ENCODE data around the gene OGFOD2. TPM values are rescaled to one million over a fixed set of nuclear protein-coding genes. Genes with fewer than 3 reads are reported as not detected.

OGFOD2 gene
- polyA plus RNA-seq, 1 experiment, result 10.8 TPM

- no peaks in the 10 kb centered on the region for H3K27me3 ChIP-seq (ENCODE audit: control insufficient read depth, insufficient read depth, low read length)
- TF ChIP-seq, protein P1, sequence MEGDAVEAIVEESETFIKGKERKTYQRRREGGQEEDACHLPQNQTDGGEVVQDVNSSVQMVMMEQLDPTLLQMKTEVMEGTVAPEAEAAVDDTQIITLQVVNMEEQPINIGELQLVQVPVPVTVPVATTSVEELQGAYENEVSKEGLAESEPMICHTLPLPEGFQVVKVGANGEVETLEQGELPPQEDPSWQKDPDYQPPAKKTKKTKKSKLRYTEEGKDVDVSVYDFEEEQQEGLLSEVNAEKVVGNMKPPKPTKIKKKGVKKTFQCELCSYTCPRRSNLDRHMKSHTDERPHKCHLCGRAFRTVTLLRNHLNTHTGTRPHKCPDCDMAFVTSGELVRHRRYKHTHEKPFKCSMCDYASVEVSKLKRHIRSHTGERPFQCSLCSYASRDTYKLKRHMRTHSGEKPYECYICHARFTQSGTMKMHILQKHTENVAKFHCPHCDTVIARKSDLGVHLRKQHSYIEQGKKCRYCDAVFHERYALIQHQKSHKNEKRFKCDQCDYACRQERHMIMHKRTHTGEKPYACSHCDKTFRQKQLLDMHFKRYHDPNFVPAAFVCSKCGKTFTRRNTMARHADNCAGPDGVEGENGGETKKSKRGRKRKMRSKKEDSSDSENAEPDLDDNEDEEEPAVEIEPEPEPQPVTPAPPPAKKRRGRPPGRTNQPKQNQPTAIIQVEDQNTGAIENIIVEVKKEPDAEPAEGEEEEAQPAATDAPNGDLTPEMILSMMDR (IDR thresholded peaks at IDR 0.05; ENCODE audit: insufficient read depth, low read depth, low read length), result no peak
- POLR2A ChIA-PET, result interaction anchor here (1.1 kb wide), 1 partner anchor 255 kb away, joined by 5 read pairs; no protein-coding TSS in a partner anchor
- peaks cover 11% of the 10 kb centered on the region for H3K36me3 ChIP-seq (ENCODE audit: control insufficient read depth, insufficient read depth, low read length)
- CTCF ChIA-PET, result no interaction called here
- H3K4me3 ChIP-seq (ENCODE audit: low read depth, low read length), result no peak overlapping the region
- DNase-seq (ENCODE audit: low read depth), result no peak
These were observed 8.1 kb downstream of the OGFOD2 start for GRCh38 chr12:122982963-122983788.

- POLR2A ChIA-PET, result interaction anchor here (0.8 to 1.1 kb wide), 2 partner anchors 249 to 254 kb away, joined by 4 to 5 read pairs; partner anchors contain the start of genes MPHOSPH9 and MTRFR
- CTCF ChIA-PET, result interaction anchor here (0.7 to 1.0 kb wide), 3 partner anchors 19 to 254 kb away, joined by 3 read pairs; no protein-coding TSS in a partner anchor
- no peak overlapping the region for H3K4me3 ChIP-seq (ENCODE audit: low read depth, low read length)
- H3K27me3 ChIP-seq (ENCODE audit: control insufficient read depth, insufficient read depth, low read length), result no peaks in the 10 kb centered on the region
- DNase-seq (ENCODE audit: low read depth), result no peak
- H3K36me3 ChIP-seq (ENCODE audit: control insufficient read depth, insufficient read depth, low read length), result peaks cover 6% of the 10 kb centered on the region; the same call in 1 of the 2 replicates
- TF ChIP-seq, protein P1 (IDR thresholded peaks at IDR 0.05; ENCODE audit: insufficient read depth, low read depth, low read length), result no peak
These were observed 8.9 kb downstream of the OGFOD2 start for GRCh38 chr12:122983789-122984515.

DNA sequence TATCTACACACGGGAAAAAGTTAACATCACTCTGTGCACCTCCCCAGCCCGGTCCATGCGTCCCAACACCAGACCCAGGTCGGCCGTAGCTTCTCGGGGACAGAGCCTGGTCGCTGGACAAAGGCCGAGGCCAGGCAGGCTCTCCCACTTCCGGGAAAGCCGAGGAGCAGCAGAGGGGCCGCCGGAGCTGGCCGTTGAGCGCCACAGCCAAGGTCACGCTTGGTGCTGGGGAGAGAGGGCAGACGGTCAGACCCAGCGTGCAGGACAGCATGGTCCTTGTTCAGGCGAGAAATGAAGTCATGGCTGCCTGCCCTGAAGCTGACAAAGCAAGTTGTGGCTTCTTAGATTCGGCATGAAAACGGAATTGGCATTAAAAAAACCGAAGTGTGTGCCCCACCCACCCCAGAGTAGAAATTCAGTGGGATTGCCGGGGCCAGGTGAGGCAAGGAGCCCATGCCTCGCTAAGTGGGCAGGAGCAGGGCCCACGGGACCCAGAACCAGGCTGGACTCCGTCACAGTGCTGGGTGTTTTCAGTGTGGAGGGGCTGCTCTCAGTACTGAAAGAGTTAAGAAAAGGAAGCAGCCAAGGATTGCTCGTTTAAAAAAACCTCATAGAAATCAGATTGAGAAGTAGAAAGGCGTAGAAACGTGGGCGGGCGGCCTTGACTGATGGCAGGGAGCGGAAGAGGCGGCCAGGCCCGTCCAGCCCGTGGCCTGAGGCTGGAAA is 9.7 kb downstream of the OGFOD2 start:
- POLR2A ChIA-PET, result interaction anchor here (0.8 kb wide), 1 partner anchor 248 kb away, joined by 4 read pairs; the partner anchor contains the start of genes MPHOSPH9 and MTRFR
- peaks cover 6% of the 10 kb centered on the region; the same call in 1 of the 2 replicates for H3K36me3 ChIP-seq (ENCODE audit: control insufficient read depth, insufficient read depth, low read length)
- H3K4me3 ChIP-seq (ENCODE audit: low read depth, low read length), result no peak overlapping the region
- CTCF ChIA-PET, result interaction anchor here (0.7 to 1.1 kb wide), 4 partner anchors 20 to 253 kb away, joined by 3 read pairs; no protein-coding TSS in a partner anchor
- DNase-seq (ENCODE audit: low read depth), result no peak
- no peaks in the 10 kb centered on the region for H3K27me3 ChIP-seq (ENCODE audit: control insufficient read depth, insufficient read depth, low read length)
- TF ChIP-seq, protein P1 (IDR thresholded peaks at IDR 0.05; ENCODE audit: insufficient read depth, low read depth, low read length), result no peak

DNA sequence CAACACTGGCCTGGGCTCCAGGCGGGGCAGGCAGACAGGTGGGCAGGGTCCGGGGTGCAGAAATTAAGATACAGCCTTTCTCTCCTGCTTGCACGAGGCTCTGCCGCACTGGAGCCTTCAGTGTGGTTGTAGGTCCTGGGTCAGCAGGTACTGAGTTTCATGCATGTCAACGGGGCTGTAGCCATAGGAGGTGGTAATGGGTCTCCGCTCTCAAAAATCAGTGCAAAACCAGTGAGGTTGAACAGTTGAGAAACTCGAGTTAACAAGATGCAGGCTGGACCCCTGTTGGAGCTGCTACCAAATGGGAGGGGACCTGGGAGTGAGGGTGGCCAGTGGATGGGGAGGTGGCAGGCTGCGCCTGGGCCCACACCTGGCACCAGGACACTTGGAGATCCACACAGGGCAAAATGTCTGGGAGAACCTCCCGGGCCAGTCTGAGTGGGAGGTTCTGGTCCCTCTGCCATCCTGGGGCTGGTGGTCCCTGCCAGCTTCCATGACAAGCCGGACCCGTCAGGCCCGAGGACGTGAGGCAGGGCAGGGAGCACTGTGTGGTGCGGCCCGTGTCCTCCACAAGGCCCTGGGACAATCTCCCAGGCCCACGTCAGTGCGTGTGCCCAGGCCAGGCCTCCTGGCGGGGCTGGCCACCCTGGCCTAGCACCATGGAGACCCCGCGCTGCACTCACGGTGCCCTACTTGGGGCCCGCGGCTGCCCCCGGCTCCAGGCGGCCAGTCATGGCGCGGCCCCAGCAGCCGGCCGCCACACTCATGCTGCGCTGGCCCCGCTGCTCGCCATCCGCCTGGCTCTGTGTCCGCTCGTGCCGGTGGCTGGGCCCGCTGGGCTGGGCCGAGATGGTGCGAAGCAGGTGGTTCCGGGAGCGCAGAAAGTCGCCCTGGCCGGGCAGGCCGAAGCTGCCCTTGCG is 10.6 kb downstream of the OGFOD2 start:
- TF ChIP-seq, protein P1 (IDR thresholded peaks at IDR 0.05; ENCODE audit: insufficient read depth, low read depth, low read length), result no peak
- CTCF ChIA-PET, result interaction anchor here (1.1 kb wide), 1 partner anchor 252 kb away, joined by 3 read pairs; no protein-coding TSS in a partner anchor
- H3K4me3 ChIP-seq (ENCODE audit: low read depth, low read length), result no peak overlapping the region
- no peaks in the 10 kb centered on the region for H3K27me3 ChIP-seq (ENCODE audit: control insufficient read depth, insufficient read depth, low read length)
- no peak for DNase-seq (ENCODE audit: low read depth)
- peaks cover 6% of the 10 kb centered on the region; the same call in 1 of the 2 replicates for H3K36me3 ChIP-seq (ENCODE audit: control insufficient read depth, insufficient read depth, low read length)
- POLR2A ChIA-PET, result no interaction called here
